Right cardiac atrium (tissue), 5 donors: ENCODE data around the gene RNF146. TPM values are rescaled to one million over a fixed set of nuclear protein-coding genes. Genes with fewer than 3 reads are reported as not detected.
A peak's percentile ranks its signal among the peaks of the same experiment; 100 is the strongest.

Experiments
- ATAC-seq, 2 donors: fragments of 200-7000 bp; cut with Tn5 transposase; one replicate each; pipeline versions ENCODE4 v1.8.0 to v1.9.1; 2020; ENCODE audit warnings: moderate library complexity in 2 of 2, mild to moderate bottlenecking in 1 of 2
- DNase-seq, 3 donors: peaks; one replicate each; pipeline ENCODE4 v3.0.0-alpha.2; 2020
- H3K27ac ChIP-seq: one replicate; pipeline ENCODE4 v1.5.1; 2013; ENCODE audit warnings: mild to moderate bottlenecking, low read length, control low read depth, moderate library complexity
- H3K27me3 ChIP-seq: one replicate; pipeline ENCODE4 v1.6.1; 2013; ENCODE audit not compliant: control insufficient read depth, insufficient read depth
- H3K4me1 ChIP-seq: one replicate; pipeline ENCODE4 v1.6.1; 2013; ENCODE audit warnings: low read length; ENCODE audit not compliant: control insufficient read depth, insufficient read depth
- H3K4me3 ChIP-seq: one replicate; pipeline ENCODE4 v1.5.1; 2013; ENCODE audit warnings: low read length, control low read depth
- H3K9me3 ChIP-seq: one replicate; pipeline ENCODE4 v1.6.1; 2013; ENCODE audit warnings: low read length; ENCODE audit not compliant: control insufficient read depth
- WGBS: extraction: QIAGEN DNeasy Blood & Tissue Kit; methylation state at CpG from one replicate; pipeline ENCODE4 v1.1.7; 2013; 5-methylcytosine and 5-hydroxymethylcytosine counted together
- intact Hi-C, 4 donors: fragments of 100-400 bp; cut with DNase I; formaldehyde crosslinking; loops; one replicate each; pipeline versions ENCODE4 v1.11.0 to v1.14.0; 2022 to 2023
- polyA plus RNA-seq: library from polyadenylated mRNA; stranded (reverse); fragments of 200-250 nt; gene quantifications from one replicate; pipeline ENCODE4 v1.2.3, GENCODE V29; 2013
- total RNA-seq, 4 donors: library from RNA; stranded (reverse); fragmentation: NEBNext Ultra II Directional; extraction: Animal tissue kit (Norgen Biotek cat#: 25700); gene quantifications; one replicate each; pipeline ENCODE4 v1.2.1, GENCODE V29; 2021
- donor health status: healthy with polysubstance abuse.
- donor health status: DM: no; HTN: yes; CAD: no.
- donor health status: DM: no; HTN: no; CAD: no.
- donor health status: DM: no; HTN: yes; CAD: no; lungs with severe emphysema.
- donor health status: DM: yes; HTN: yes; CAD: no.

The RNF146 gene
- total and polyA plus RNA-seq, 5 donors, result 34.6 to 50.8 (median 43.0) TPM

GRCh38 chr6:127288705-127289104 is 22.0 kb downstream of the RNF146 start:
- DNase-seq, result no peak

GRCh38 chr6:127289934-127290333 is 23.3 kb downstream of the RNF146 start:
- WGBS, result 63% methylated on average over 5 of the region's 5 CpGs
- intact Hi-C loops, result no loop called here
- no peaks in the 10 kb centered on the region for H3K9me3 ChIP-seq
- DNase-seq (no peak), ATAC-seq (no peak)
- H3K4me3 ChIP-seq, result no peak overlapping the region
- H3K27me3 ChIP-seq, result no peaks in the 10 kb centered on the region
- no peak overlapping the region for H3K27ac ChIP-seq
- H3K4me1 ChIP-seq, result peaks cover 3% of the 10 kb centered on the region

More at GRCh38 chr6:127288705-127289104, 22.0 kb downstream of the RNF146 start:
- no peak overlapping the region for H3K27ac ChIP-seq
- no peaks in the 10 kb centered on the region for H3K27me3 ChIP-seq
- H3K4me1 ChIP-seq, result peaks cover 3% of the 10 kb centered on the region
- H3K4me3 ChIP-seq, result no peak overlapping the region
- no peak for ATAC-seq
- intact Hi-C loops, result no loop called here
- H3K9me3 ChIP-seq, result no peaks in the 10 kb centered on the region

GRCh38 chr6:127290391-127291265 is 24.0 kb downstream of the RNF146 start:
- ATAC-seq, result no peak
- no peak overlapping the region for H3K27ac ChIP-seq
- no peak overlapping the region for H3K4me3 ChIP-seq

GRCh38 chr6:127291495-127291894 is 24.8 kb downstream of the RNF146 start:
- H3K9me3 ChIP-seq, result no peaks in the 10 kb centered on the region
- H3K4me3 ChIP-seq, result no peak overlapping the region
- intact Hi-C loops, result no loop called here
- H3K27ac ChIP-seq, result no peak overlapping the region
- no peaks in the 10 kb centered on the region for H3K27me3 ChIP-seq
- H3K4me1 ChIP-seq, result peaks cover 3% of the 10 kb centered on the region
- ATAC-seq (no peak), DNase-seq (no peak)
- 62% methylated on average over 5 of the region's 5 CpGs for WGBS

More at GRCh38 chr6:127290391-127291265, 24.0 kb downstream of the RNF146 start:
- intact Hi-C loops, result no loop called here
- no peaks in the 10 kb centered on the region for H3K27me3 ChIP-seq
- 68% methylated on average over 4 of the region's 4 CpGs for WGBS
- H3K4me1 ChIP-seq, result peaks cover 3% of the 10 kb centered on the region
- H3K9me3 ChIP-seq, result no peaks in the 10 kb centered on the region
- DNase-seq, result no peak

- Histone ChIP-seq H3K27ac (no peak overlapping the region), H3K27me3 (no peaks in the 10 kb centered on the region), H3K4me1 (peaks cover 3% of the 10 kb centered on the region), H3K9me3 (no peaks in the 10 kb centered on the region), H3K4me3 (no peak overlapping the region)
- DNase-seq (no peak), ATAC-seq (no peak)
- 90% methylated on average over 4 of the region's 4 CpGs for WGBS
- intact Hi-C loops, result no loop called here
Measured at GRCh38 chr6:127297502-127298070, 30.9 kb downstream of the RNF146 start.

- intact Hi-C loops, result no loop called here
- 71% methylated on average over 2 of the region's 2 CpGs for WGBS
- Histone ChIP-seq H3K4me1 (peaks cover 3% of the 10 kb centered on the region), H3K9me3 (no peaks in the 10 kb centered on the region), H3K4me3 (no peak overlapping the region), H3K27me3 (no peaks in the 10 kb centered on the region), H3K27ac (no peak overlapping the region)
- DNase-seq, result no peak
- ATAC-seq, result no peak
Measured at GRCh38 chr6:127298475-127298874, 31.8 kb downstream of the RNF146 start.

- Histone ChIP-seq H3K27ac (no peak overlapping the region), H3K4me1 (peaks cover 3% of the 10 kb centered on the region), H3K4me3 (no peak overlapping the region), H3K27me3 (no peaks in the 10 kb centered on the region), H3K9me3 (no peaks in the 10 kb centered on the region)
- WGBS, result 93% methylated on average over 4 of the region's 4 CpGs
- intact Hi-C loops, result loop anchor here in 1 of 4 donors (10.0 kb wide), 2 partner anchors 125 to 235 kb away; no protein-coding TSS in a partner anchor
- no peak for ATAC-seq
- DNase-seq, result no peak
Measured at GRCh38 chr6:127299522-127300240, 33.0 kb downstream of the RNF146 start.

GRCh38 chr6:127300411-127300810 is 33.7 kb downstream of the RNF146 start:
- ATAC-seq, result peak; percentile 40 to 44
- peaks cover 3% of the 10 kb centered on the region for H3K4me1 ChIP-seq
- intact Hi-C loops, result loop anchor here in 1 of 4 donors (10.0 kb wide), 2 partner anchors 124 to 234 kb away; no protein-coding TSS in a partner anchor
- no peaks in the 10 kb centered on the region for H3K27me3 ChIP-seq
- no peak for DNase-seq
- no peaks in the 10 kb centered on the region for H3K9me3 ChIP-seq
- H3K27ac ChIP-seq, result no peak overlapping the region
- H3K4me3 ChIP-seq, result no peak overlapping the region

- Histone ChIP-seq H3K9me3 (no peaks in the 10 kb centered on the region), H3K4me3 (no peak overlapping the region), H3K4me1 (peaks cover 3% of the 10 kb centered on the region), H3K27ac (no peak overlapping the region), H3K27me3 (no peaks in the 10 kb centered on the region)
- intact Hi-C loops, result loop anchor here in 1 of 4 donors (10.0 kb wide), 2 partner anchors 124 to 234 kb away; no protein-coding TSS in a partner anchor
- no peak for DNase-seq
- WGBS, result 55% methylated on average over 6 of the region's 6 CpGs
- ATAC-seq, result peak in 1 of 2 donors; percentile 57
Measured at GRCh38 chr6:127301199-127301700, 34.6 kb downstream of the RNF146 start.

- Histone ChIP-seq H3K4me1 (peaks cover 3% of the 10 kb centered on the region), H3K9me3 (no peaks in the 10 kb centered on the region), H3K27ac (no peak overlapping the region), H3K4me3 (no peak overlapping the region), H3K27me3 (no peaks in the 10 kb centered on the region)
- 47% methylated on average over 6 of the region's 6 CpGs for WGBS
- ATAC-seq (no peak), DNase-seq (peak in 1 of 3 donors; percentile 58)
- intact Hi-C loops, result loop anchor here in 1 of 4 donors (10.0 kb wide), 2 partner anchors 122 to 232 kb away; no protein-coding TSS in a partner anchor
Measured at GRCh38 chr6:127302728-127303660, 36.3 kb downstream of the RNF146 start.
